NCI-H2196 (cell line): ENCODE results near the gene TSHZ1.
"Not testable (repeated sequence)": the region's sequence is repeated elsewhere in the genome, so short reads cannot be mapped to it uniquely, and the experiment has no call there.

Experiments used
- DNase-seq: peaks from one replicate; lab custom pipeline; 2025; ENCODE audit not compliant: unreplicated experiment; lab: John Stamatoyannopoulos, UW

Gene TSHZ1

DNA sequence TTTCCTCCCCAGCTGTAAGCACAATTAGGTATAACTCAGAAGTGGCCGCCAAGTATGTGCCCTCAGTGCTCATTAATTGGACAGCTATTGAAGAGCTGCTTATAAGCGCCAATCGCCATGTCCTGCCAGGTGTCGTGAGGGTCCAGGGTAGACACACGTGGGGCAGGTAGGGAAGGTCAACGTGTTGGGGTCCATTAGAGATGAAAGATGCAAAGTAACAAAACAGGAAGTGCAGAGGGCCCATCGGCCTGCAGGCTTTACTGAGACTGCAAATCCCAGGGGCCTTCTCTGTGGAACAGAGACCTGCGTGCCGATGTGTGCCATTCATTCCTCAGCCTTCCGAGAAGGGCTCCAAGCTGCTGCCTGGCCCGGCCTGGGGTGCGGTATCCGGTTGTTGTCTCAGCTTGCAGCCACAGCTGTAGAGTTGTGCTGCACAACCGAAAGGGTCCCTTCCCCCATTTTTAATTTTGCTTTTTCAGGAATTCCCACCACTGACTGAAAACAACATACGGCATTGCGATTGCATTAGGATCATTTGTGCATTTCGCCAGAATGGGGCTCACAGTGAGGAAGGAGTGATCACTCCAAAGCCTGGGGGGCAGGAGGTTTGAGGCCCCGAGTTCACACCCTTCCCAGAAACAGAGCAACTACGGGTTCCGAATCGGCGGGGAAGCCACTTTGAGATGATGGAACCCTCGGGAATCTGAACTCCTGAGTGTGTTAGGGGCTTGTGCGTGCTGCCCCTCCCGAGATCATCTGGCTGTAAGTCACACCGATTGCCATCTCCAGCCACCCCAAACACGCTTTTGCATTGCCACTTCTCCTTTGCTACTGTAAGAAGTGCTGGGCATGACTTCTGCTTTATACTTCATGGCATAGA, 94.3 kb downstream of the TSHZ1 start:
- DNase-seq: no peak

- DNase-seq: no peak
These were observed 95.4 kb downstream of the TSHZ1 start for GRCh38 chr18:75305984-75306383.

DNA sequence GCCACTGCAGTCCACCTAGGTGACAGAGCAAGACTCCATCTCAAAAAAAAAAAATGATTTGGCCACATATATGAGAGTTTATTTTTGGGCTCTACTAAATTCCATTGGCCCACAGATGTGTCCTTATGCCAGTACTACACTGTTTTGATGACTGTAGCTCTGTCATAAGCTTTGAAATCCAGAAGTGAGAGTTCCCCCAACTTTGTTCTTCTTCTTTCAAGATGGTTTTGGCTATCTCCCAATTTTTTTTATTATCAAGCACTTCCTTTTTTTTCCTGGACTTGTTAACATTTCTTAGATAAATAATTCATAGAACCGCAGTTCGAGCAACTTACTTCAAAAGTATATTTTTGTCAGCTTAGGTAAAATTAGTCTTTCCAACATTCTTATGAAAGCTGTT, 96.9 kb downstream of the TSHZ1 start:
- no peak for DNase-seq

GRCh38 chr18:75309564-75309963, 99.0 kb downstream of the TSHZ1 start:
- no peak for DNase-seq

DNA sequence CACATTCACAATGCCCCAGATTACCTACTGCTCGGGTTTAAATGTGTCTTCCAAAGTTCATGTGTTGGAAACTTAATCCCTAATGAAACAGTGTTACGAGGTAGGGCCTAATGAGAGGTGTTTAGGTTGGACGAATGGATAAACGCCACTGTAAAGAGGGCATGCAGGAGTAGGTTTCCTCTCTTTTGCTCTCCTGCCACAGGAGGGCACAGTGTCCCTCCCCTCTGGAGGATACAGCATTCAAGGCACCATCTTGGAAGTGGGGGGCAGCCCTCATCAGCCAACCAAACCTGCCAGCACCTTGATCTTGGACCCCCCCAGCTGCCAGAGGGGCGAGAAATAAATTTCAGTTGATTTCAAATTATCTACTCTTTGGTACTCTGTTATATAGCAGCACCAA, 103.5 kb downstream of the TSHZ1 start:
- DNase-seq: no peak

DNA sequence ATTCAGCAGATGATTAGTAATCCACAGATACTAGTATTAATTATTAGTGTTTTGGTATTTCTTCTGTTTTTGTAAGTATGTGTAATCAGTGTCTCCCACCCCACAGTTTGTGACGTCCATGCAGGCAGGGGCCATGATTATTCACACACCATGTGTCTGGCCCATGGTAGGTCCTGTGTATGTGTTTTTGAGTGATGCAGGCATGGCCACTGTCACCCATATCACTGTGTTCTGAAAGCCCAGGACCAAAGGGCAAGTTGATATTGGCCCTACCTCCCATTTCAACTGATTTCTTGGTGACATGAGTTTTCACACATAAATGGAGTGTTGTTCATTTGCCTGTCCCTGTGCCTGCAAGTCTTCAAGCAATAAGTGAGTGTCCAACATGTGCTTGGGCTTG, 104.0 kb downstream of the TSHZ1 start:
- DNase-seq: no peak

- DNase-seq: no peak
These were observed 105.6 kb downstream of the TSHZ1 start for GRCh38 chr18:75316223-75316622.

- no peak for DNase-seq
These were observed 106.2 kb downstream of the TSHZ1 start for GRCh38 chr18:75316826-75317225.

DNA sequence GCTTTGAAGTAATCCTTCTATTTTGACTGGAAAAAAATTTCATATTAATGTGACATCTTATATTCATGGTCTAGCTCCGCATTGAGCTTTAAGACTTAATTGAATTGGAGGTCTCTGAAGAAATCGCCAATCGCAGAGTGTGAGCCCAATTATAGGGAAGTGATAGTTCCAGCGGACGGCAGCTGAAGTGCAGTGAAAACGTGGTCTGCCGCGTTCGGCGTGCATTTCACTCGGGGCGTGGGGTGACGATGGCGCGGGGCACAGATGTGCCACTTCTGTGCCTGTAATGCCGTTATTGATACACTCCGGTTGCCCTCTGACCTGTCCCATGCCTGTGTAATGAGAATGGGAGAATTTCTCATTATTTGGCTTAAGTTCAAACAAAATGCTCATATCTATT, 106.7 kb downstream of the TSHZ1 start:
- DNase-seq: no peak

GRCh38 chr18:75317703-75318102, 107.1 kb downstream of the TSHZ1 start:
- DNase-seq: no peak

GRCh38 chr18:75319905-75320304, 109.3 kb downstream of the TSHZ1 start:
- no peak for DNase-seq

GRCh38 chr18:75320506-75320905, 109.9 kb downstream of the TSHZ1 start:
- DNase-seq: no peak

GRCh38 chr18:75321431-75321830, 110.8 kb downstream of the TSHZ1 start:
- DNase-seq: no peak

DNA sequence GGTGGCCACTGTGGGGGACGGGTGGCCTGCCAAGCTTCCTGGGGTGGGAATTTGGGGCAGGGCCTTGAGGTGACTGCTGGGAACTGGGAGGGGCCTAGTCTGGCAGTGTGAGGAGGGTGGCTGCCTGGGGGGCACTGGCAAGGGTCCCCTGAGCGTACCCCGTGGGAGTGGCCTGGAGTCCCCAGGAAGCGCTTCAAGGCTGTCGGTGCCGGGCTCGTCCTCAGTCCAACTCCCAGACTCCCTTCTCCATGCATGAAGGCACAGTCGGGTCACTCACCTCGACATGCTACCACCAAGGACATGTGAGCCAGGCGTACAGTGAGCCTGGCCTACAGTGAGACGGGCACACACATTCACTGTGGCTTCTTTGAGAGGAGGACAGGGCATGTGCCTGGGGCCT, 111.6 kb downstream of the TSHZ1 start:
- DNase-seq: no peak

GRCh38 chr18:75323821-75324585, 113.4 kb downstream of the TSHZ1 start:
- DNase-seq: no peak

DNA sequence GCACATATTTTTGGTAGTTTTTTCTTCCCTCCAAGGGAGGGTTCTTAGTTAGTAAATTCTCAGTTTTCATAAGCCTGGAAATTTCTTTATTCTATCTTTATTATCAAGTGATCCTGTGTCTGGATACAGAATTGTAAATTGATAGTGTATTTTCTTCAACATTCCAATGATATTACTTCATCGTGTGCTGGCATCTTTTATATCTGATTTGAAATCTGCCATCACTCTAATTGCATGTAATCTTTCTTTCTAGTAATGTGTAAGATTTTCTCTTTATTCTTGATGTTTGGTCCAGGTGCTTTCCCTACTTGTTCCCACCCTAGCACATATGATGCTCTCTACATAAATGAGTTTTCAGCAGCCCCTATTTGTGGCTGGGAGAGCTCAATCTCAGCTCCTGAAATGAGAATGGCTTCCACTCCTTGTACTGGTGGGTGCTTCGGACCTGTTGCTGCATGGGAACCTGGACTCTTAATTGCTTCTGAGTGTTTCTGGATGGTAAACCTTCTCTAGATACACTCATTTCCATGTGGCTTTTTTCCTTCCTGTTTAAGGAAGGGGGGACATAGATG, 114.2 kb downstream of the TSHZ1 start:
- DNase-seq: no peak

DNA sequence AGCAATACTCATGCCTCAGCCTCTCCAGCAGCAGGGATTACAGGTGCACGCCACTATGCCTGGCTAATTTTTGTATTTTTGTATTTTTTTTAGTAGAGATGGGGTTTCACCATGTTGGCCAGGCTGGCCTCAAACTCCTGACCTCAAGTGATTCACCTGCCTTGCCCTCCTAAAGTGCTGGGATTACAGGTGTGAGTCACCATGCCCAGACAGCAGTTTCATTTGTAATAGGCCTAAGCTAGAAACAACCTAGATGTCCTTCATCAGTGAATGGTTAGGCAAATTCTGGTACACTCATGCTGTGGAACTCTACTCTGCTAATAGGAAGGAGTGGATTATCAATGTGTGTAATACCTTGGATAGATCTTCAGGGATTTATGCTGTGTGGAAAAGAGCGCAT, 119.2 kb downstream of the TSHZ1 start:
- not testable (repeated sequence) for DNase-seq

DNA sequence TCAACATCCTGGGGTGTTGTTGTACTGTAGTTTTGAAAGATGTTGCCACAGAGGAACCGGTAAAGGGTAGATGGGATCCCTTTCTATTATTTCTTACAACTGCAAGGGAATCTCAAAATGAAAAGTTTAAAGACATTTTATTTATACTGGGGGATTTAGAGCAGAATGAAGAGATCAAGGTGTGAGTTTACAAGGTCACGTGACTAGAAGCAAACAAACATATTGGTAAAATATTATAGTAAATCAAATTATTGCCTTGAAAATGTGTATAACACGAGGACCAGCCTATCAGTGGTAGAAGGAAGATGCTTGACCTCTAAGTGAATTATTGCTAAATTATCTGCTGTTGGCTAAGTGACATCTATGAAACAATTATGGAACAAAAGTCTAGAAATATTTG, 119.7 kb downstream of the TSHZ1 start:
- no peak for DNase-seq

DNA sequence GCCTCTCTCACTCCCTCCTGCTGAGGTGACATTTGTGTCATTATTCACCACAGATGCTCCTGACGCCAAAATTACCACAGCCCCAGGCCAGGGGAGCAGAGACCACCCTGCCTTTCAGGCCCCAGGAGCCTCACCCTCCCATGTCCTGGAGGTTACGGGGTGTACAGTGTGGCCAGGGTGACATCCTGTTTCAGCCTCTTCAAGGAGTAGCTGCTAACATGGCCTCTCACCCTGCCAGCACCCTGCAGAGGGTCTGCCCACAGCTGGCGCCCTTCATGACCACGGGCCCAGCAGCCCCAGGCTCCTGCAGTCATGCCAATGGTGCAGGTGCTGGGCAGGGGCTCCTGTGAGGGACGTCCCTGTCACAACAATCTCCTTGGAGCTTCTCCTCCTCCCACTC, 124.3 kb downstream of the TSHZ1 start:
- no peak for DNase-seq

DNA sequence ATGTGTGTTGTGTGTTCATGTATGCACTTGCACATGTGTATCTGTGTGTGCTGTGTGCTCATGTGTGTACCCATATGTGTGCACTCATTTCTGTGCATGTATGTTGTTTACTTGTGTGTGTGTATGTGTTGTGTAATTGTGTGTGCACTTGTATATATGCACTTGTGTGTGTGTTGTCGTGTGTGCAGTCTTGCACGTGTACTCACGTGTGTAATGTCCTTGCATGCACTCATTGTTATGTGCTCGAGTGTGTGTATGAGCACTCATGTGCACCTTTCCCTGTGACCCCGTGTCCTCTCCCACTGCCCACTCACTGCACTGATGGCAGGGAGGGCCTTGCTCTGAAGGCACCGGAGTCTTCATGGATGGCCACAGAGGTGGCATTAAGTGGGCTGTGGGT, 124.9 kb downstream of the TSHZ1 start:
- DNase-seq: no peak

DNA sequence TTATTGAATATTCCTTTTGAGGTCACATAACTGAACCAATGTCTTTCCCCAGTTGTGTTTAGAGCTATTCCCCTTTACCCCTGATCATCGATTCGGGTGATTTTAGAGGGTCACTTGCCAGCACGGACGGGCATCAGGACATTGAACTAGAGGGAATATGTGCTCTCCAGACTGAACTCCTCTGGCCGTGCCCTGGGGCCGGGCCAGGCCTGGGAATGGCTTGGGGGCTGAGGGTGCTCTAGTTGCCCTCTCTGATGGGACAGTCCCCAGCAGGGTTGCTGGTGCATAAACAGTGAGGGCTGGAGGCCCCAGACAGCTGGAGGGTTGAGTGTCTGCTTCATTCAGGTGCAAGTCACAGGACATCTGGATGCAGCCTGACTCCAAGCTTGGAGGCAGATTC, 126.2 kb downstream of the TSHZ1 start:
- no peak for DNase-seq

- no peak for DNase-seq
These were observed 126.8 kb downstream of the TSHZ1 start for GRCh38 chr18:75337348-75337747.
